GM12878 (cell line): Measurements from ENCODE around the gene GON7. TPM values are rescaled to one million over a fixed set of nuclear protein-coding genes. Genes with fewer than 3 reads are reported as not detected.

Experiments
- ATAC-seq: fragments of 200-7000 bp; cut with Tn5 transposase; 3 replicates; pipeline ENCODE4 v1.9.1; 2020; ENCODE audit warnings: mild to moderate bottlenecking, moderate library complexity
- BruUV-seq: library from RNA; stranded (reverse); fragments of 400-500 nt; replicated peaks from 2 replicates; lab custom pipeline; 2021; lab: Mats Ljungman, UMichigan
- CTCF ChIA-PET: fragments of 300-600 bp; sonication (Branson Sonifier 250); formaldehyde crosslinking; extraction: SDS; loops from one replicate; lab custom pipeline; 2021; ENCODE audit warnings: inconsistent platforms; lab: Yijun Ruan, JAX
- POLR2A ChIA-PET: fragments of 350-600 bp; formaldehyde crosslinking; extraction: SDS; loops from one replicate; lab custom pipeline; 2021; ENCODE audit warnings: inconsistent platforms; lab: Charles Lee
- RAD21 ChIA-PET: fragments of 300-600 bp; sonication (Branson Sonifier 250); formaldehyde crosslinking; loops from one replicate; lab custom pipeline; 2023; ENCODE audit warnings: antibody characterized with exemption; ENCODE audit not compliant: unreplicated experiment; lab: Charles Lee
- SMC1A ChIA-PET: fragments of 300-600 bp; sonication (Branson Sonifier 250); formaldehyde crosslinking; loops from one replicate; lab custom pipeline; 2023; ENCODE audit not compliant: unreplicated experiment, uncharacterized antibody; lab: Charles Lee
- DNase-seq: peaks from one replicate; pipeline ENCODE4 v3.0.0-alpha.2; 2011; ENCODE audit warnings: low read depth, low spot score
- FAIRE-seq: peaks from 3 replicates; lab custom pipeline; 2011; peaks lifted over from hg19 to GRCh38; lab: Jason Lieb, UNC
- H2AFZ ChIP-seq: 2 replicates; pipeline ENCODE4 v1.6.0; 2011; ENCODE audit warnings: low read depth, low read length, control low read depth; ENCODE audit not compliant: control insufficient read depth
- H3K27ac ChIP-seq: 2 replicates; pipeline ENCODE4 v1.5.1; 2011; ENCODE audit warnings: control low read depth; ENCODE audit not compliant: control insufficient read depth, insufficient read depth
- H3K27me3 ChIP-seq, 2 experiments: replicated peaks in 1 of 2; 2 replicates each; pipeline versions ENCODE4 v1.6.0 to v1.6.1; 2011; ENCODE audit warnings: low read length in 1 of 2; ENCODE audit not compliant: control insufficient read depth in 2 of 2, insufficient read depth in 2 of 2
- H3K36me3 ChIP-seq, 2 experiments: 2 replicates each; pipeline ENCODE4 v1.5.1; 2011; ENCODE audit warnings: low read length in 1 of 2; ENCODE audit not compliant: control insufficient read depth in 2 of 2, insufficient read depth in 2 of 2
- H3K4me1 ChIP-seq: 2 replicates; pipeline ENCODE4 v1.6.1; 2011; ENCODE audit warnings: mild to moderate bottlenecking, low read length, moderate library complexity, mixed read lengths; ENCODE audit not compliant: control insufficient read depth, insufficient read depth
- H3K4me2 ChIP-seq: 2 replicates; pipeline ENCODE4 v1.6.0; 2011; ENCODE audit warnings: control low read depth; ENCODE audit not compliant: control insufficient read depth, insufficient read depth
- H3K4me3 ChIP-seq: fragments of 200-600 bp; sonication (generic); 2 replicates; pipeline ENCODE4 v1.5.1; 2016
- H3K79me2 ChIP-seq: 2 replicates; pipeline ENCODE4 v1.6.0; 2011; ENCODE audit warnings: low read length; ENCODE audit not compliant: control insufficient read depth, insufficient read depth
- H3K9ac ChIP-seq: 2 replicates; pipeline ENCODE4 v1.8.0; 2011; ENCODE audit warnings: low read length, control low read depth, mixed read lengths; ENCODE audit not compliant: control insufficient read depth, insufficient read depth
- H3K9me3 ChIP-seq: replicated peaks from 3 replicates; pipeline ENCODE4 v1.5.1; 2011; ENCODE audit warnings: mild to moderate bottlenecking, low read length; ENCODE audit not compliant: control insufficient read depth, insufficient read depth
- H4K20me1 ChIP-seq: 2 replicates; pipeline ENCODE4 v1.6.0; 2011; ENCODE audit not compliant: control insufficient read depth, insufficient read depth
- BCL11A ChIP-seq: IDR thresholded peaks from 2 replicates; pipeline ENCODE4 v1.6.1; 2011; ENCODE audit warnings: low read depth, low read length
- ETV6 ChIP-seq, 2 experiments: fragments of 450-650 bp in 1 of 2; IDR thresholded peaks in 1 of 2; conservative IDR thresholded peaks in 1 of 2; 2 replicates each; pipeline ENCODE4 v1.6.1; 2014; ENCODE audit warnings: antibody characterized with exemption in 1 of 2, borderline replicate concordance in 1 of 2, low read depth in 1 of 2, mild to moderate bottlenecking in 1 of 2, moderate library complexity in 1 of 2
- HDGF ChIP-seq: fragments of 450-650 bp; IDR thresholded peaks from 2 replicates; pipeline ENCODE4 v1.6.1; 2016; ENCODE audit warnings: antibody characterized with exemption
- MEF2B ChIP-seq: fragments of 450-650 bp; IDR thresholded peaks from 2 replicates; pipeline ENCODE4 v1.6.1; 2018; ENCODE audit warnings: mild to moderate bottlenecking, moderate library complexity; ENCODE audit not compliant: partially characterized antibody, poor library complexity, severe bottlenecking
- PML ChIP-seq: IDR thresholded peaks from 2 replicates; pipeline ENCODE4 v1.6.1; 2012; ENCODE audit warnings: low read length, inconsistent platforms
- POU2F2 ChIP-seq: IDR thresholded peaks from 3 replicates; pipeline ENCODE4 v1.6.1; 2011; ENCODE audit warnings: low read depth, mild to moderate bottlenecking, low read length, borderline replicate concordance
- RCOR1 ChIP-seq: conservative IDR thresholded peaks from 2 replicates; pipeline ENCODE4 v1.6.1; 2012; ENCODE audit warnings: low read depth, low read length, improper control_type of control experiment
- SMC3 ChIP-seq: IDR thresholded peaks from 2 replicates; pipeline ENCODE4 v1.6.1; 2011; ENCODE audit warnings: low read length, improper control_type of control experiment, borderline replicate concordance
- STAT3 ChIP-seq: IDR thresholded peaks from 2 replicates; pipeline ENCODE4 v1.6.1; 2011; ENCODE audit warnings: low read depth, low read length, improper control_type of control experiment
- YY1 ChIP-seq: IDR thresholded peaks from 2 replicates; pipeline ENCODE4 v1.6.1; 2011; ENCODE audit warnings: low read depth, mild to moderate bottlenecking, low read length
- ZNF24 ChIP-seq: fragments of 450-650 bp; IDR thresholded peaks from 2 replicates; pipeline ENCODE4 v1.6.1; 2017; ENCODE audit warnings: antibody characterized with exemption, mild to moderate bottlenecking
- ZNF274 ChIP-seq: IDR thresholded peaks from one replicate; pipeline ENCODE4 v1.8.0; 2011; ENCODE audit not compliant: insufficient read length, insufficient read depth
- WGBS: methylation state at CpG from one replicate; pipeline ENCODE4 v1.1.6; 2016; ENCODE audit warnings: low lambda C conversion rate; ENCODE audit not compliant: insufficient replicate concordance, insufficient coverage; ENCODE audit errors: missing lambda C conversion rate; 5-methylcytosine and 5-hydroxymethylcytosine counted together
- in situ Hi-C: fragments of 300-500 bp; cut with MboI; formaldehyde crosslinking; loops from 9 replicates; pipeline ENCODE4 v1.14.3; 2018; ENCODE audit warnings: mixed read lengths
- intact Hi-C: fragments of 100-400 bp; cut with micrococcal nuclease; formaldehyde crosslinking; loops from one replicate; pipeline ENCODE4 v1.14.2; 2022; ENCODE audit not compliant: unreplicated experiment
- polyA plus RNA-seq, 11 experiments: library from polyadenylated mRNA; depleted of rRNA in 4 of 11; unstranded in 6 of 11; stranded (reverse) in 5 of 11; fragments of >200 nt; fragmentation: Nextera tagmentation in 4 of 11; fragmentation: Illumina TruSeq in 1 of 11; extraction: Ambion mirVana in 4 of 11; extraction: Trizol in 1 of 11; gene quantifications; 1 replicate in 1 of 11; 2 replicates in 10 of 11; pipeline versions ENCODE4 v1.2.1 to v1.2.3, GENCODE V29; 2011 to 2016; ENCODE audit warnings: inconsistent platforms in 2 of 11, missing spikeins in 2 of 11, low read depth in 1 of 11
- total RNA-seq, 4 experiments: library from RNA; depleted of rRNA in 3 of 4; stranded (reverse); fragments of >200 nt in 3 of 4; fragmentation: Illumina TruSeq in 1 of 4; extraction: Trizol in 1 of 4; gene quantifications; 2 replicates each; pipeline versions ENCODE4 v1.2.1 to v1.2.3, GENCODE V29; 2013 to 2021
- TF ChIP-seq, protein P1 (sequence below): fragments of 450-650 bp; IDR thresholded peaks from 2 replicates; pipeline ENCODE4 v1.6.1; 2017; ENCODE audit warnings: borderline replicate concordance
- TF ChIP-seq, protein P2 (sequence below): IDR thresholded peaks from 2 replicates; pipeline ENCODE4 v1.6.1; 2011; ENCODE audit warnings: borderline replicate concordance, low read depth, mild to moderate bottlenecking, moderate library complexity, low read length; ENCODE audit not compliant: insufficient read depth, poor library complexity, severe bottlenecking
- TF ChIP-seq, protein P3 (sequence below): fragments of 450-650 bp; IDR thresholded peaks from 2 replicates; pipeline ENCODE4 v1.6.1; 2017; ENCODE audit warnings: antibody characterized with exemption, mild to moderate bottlenecking, moderate library complexity
- TF ChIP-seq, protein P4 (sequence below): fragments of 450-650 bp; IDR thresholded peaks from 2 replicates; pipeline ENCODE4 v1.6.1; 2017; ENCODE audit warnings: mild to moderate bottlenecking, low read depth, inconsistent platforms; ENCODE audit not compliant: poor library complexity, severe bottlenecking
- TF ChIP-seq, protein P5 (sequence below): IDR thresholded peaks from 2 replicates; pipeline ENCODE4 v1.6.1; 2011; ENCODE audit warnings: low read depth, low read length, improper control_type of control experiment, borderline replicate concordance

GON7 gene
- total and polyA plus RNA-seq, 10 of the 15 experiments (the other 5 are each of a cell fraction or from before 2014, with no cell fraction given), result 21.6 to 59.0 (median 33.0) TPM

DNA sequence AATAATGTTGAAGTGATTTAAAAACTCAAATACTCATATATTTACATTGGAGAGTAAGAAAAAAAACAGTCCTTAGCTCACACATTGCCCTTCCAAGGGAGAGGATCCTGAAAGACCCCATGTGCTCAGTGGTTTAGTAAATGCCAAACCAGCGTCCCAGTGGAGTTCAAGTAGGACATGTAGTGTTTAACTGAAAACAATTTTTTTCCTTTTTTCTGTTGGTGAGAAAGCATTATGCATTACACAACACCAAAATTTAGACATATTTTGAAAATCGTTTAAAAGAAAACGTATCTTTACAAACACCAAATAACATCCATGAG is 33.8 kb upstream of the GON7 start:
- no peaks in the 10 kb centered on the region for H3K4me1 ChIP-seq
- peaks cover 12 to 19% of the 10 kb centered on the region in 2 experiments for H3K36me3 ChIP-seq
- no peak overlapping the region for H3K4me3 ChIP-seq
- DNase-seq (no peak), FAIRE-seq (no peak), ATAC-seq (no peak)
- intact Hi-C loops (no loop called here), in situ Hi-C loops (loop anchor here (25.0 kb wide), 1 partner anchor 297 kb away; no protein-coding TSS in a partner anchor)
- SMC1A ChIA-PET, result no interaction called here
- WGBS, result 100% methylated on average over 3 of the region's 3 CpGs
- no peaks in the 10 kb centered on the region for H3K27me3 ChIP-seq
- no peak overlapping the region for H3K27ac ChIP-seq
- H3K9me3 ChIP-seq, result no peaks in the 10 kb centered on the region
- BruUV-seq, result no TSS peak
- H3K4me2 ChIP-seq, result no peak overlapping the region
- no peaks in the 10 kb centered on the region for H3K79me2 ChIP-seq
- CTCF ChIA-PET, result interaction anchor here (0.7 kb wide), 1 partner anchor 304 kb away, joined by 3 read pairs; no protein-coding TSS in a partner anchor
- H3K9ac ChIP-seq, result no peak overlapping the region
- RAD21 ChIA-PET, result no interaction called here
- no peaks in the 10 kb centered on the region for H4K20me1 ChIP-seq
- H2AFZ ChIP-seq, result no peak overlapping the region
- POLR2A ChIA-PET, result no interaction called here
- no peak for TF ChIP-seq BCL11A
- no peak for TF ChIP-seq ZNF24
- TF ChIP-seq YY1, result no peak
- TF ChIP-seq MEF2B, result no peak
- TF ChIP-seq POU2F2, result no peak
- TF ChIP-seq, protein P1, sequence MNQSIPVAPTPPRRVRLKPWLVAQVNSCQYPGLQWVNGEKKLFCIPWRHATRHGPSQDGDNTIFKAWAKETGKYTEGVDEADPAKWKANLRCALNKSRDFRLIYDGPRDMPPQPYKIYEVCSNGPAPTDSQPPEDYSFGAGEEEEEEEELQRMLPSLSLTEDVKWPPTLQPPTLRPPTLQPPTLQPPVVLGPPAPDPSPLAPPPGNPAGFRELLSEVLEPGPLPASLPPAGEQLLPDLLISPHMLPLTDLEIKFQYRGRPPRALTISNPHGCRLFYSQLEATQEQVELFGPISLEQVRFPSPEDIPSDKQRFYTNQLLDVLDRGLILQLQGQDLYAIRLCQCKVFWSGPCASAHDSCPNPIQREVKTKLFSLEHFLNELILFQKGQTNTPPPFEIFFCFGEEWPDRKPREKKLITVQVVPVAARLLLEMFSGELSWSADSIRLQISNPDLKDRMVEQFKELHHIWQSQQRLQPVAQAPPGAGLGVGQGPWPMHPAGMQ, result no peak
- no peak for TF ChIP-seq STAT3
- TF ChIP-seq, protein P2, sequence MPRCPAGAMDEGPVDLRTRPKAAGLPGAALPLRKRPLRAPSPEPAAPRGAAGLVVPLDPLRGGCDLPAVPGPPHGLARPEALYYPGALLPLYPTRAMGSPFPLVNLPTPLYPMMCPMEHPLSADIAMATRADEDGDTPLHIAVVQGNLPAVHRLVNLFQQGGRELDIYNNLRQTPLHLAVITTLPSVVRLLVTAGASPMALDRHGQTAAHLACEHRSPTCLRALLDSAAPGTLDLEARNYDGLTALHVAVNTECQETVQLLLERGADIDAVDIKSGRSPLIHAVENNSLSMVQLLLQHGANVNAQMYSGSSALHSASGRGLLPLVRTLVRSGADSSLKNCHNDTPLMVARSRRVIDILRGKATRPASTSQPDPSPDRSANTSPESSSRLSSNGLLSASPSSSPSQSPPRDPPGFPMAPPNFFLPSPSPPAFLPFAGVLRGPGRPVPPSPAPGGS, result no peak
- TF ChIP-seq SMC3, result no peak
- TF ChIP-seq, protein P3, sequence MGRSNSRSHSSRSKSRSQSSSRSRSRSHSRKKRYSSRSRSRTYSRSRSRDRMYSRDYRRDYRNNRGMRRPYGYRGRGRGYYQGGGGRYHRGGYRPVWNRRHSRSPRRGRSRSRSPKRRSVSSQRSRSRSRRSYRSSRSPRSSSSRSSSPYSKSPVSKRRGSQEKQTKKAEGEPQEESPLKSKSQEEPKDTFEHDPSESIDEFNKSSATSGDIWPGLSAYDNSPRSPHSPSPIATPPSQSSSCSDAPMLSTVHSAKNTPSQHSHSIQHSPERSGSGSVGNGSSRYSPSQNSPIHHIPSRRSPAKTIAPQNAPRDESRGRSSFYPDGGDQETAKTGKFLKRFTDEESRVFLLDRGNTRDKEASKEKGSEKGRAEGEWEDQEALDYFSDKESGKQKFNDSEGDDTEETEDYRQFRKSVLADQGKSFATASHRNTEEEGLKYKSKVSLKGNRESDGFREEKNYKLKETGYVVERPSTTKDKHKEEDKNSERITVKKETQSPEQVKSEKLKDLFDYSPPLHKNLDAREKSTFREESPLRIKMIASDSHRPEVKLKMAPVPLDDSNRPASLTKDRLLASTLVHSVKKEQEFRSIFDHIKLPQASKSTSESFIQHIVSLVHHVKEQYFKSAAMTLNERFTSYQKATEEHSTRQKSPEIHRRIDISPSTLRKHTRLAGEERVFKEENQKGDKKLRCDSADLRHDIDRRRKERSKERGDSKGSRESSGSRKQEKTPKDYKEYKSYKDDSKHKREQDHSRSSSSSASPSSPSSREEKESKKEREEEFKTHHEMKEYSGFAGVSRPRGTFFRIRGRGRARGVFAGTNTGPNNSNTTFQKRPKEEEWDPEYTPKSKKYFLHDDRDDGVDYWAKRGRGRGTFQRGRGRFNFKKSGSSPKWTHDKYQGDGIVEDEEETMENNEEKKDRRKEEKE, result no peak
- TF ChIP-seq ZNF274, result no peak
- TF ChIP-seq ETV6 (conservative IDR thresholded peaks at IDR 0.05 in 1 of 2, IDR thresholded peaks at IDR 0.05 in 1 of 2; ENCODE audit: borderline replicate concordance in 1 of 2, low read depth in 1 of 2), result no peak
- no peak for TF ChIP-seq PML
- no peak for TF ChIP-seq HDGF
- TF ChIP-seq, protein P4, sequence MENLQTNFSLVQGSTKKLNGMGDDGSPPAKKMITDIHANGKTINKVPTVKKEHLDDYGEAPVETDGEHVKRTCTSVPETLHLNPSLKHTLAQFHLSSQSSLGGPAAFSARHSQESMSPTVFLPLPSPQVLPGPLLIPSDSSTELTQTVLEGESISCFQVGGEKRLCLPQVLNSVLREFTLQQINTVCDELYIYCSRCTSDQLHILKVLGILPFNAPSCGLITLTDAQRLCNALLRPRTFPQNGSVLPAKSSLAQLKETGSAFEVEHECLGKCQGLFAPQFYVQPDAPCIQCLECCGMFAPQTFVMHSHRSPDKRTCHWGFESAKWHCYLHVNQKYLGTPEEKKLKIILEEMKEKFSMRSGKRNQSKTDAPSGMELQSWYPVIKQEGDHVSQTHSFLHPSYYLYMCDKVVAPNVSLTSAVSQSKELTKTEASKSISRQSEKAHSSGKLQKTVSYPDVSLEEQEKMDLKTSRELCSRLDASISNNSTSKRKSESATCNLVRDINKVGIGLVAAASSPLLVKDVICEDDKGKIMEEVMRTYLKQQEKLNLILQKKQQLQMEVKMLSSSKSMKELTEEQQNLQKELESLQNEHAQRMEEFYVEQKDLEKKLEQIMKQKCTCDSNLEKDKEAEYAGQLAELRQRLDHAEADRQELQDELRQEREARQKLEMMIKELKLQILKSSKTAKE, result no peak
- TF ChIP-seq, protein P5, sequence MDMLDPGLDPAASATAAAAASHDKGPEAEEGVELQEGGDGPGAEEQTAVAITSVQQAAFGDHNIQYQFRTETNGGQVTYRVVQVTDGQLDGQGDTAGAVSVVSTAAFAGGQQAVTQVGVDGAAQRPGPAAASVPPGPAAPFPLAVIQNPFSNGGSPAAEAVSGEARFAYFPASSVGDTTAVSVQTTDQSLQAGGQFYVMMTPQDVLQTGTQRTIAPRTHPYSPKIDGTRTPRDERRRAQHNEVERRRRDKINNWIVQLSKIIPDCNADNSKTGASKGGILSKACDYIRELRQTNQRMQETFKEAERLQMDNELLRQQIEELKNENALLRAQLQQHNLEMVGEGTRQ, result no peak
- TF ChIP-seq RCOR1, result no peak
